ENCODE results near the gene TBCD.

TBCD gene

DNA sequence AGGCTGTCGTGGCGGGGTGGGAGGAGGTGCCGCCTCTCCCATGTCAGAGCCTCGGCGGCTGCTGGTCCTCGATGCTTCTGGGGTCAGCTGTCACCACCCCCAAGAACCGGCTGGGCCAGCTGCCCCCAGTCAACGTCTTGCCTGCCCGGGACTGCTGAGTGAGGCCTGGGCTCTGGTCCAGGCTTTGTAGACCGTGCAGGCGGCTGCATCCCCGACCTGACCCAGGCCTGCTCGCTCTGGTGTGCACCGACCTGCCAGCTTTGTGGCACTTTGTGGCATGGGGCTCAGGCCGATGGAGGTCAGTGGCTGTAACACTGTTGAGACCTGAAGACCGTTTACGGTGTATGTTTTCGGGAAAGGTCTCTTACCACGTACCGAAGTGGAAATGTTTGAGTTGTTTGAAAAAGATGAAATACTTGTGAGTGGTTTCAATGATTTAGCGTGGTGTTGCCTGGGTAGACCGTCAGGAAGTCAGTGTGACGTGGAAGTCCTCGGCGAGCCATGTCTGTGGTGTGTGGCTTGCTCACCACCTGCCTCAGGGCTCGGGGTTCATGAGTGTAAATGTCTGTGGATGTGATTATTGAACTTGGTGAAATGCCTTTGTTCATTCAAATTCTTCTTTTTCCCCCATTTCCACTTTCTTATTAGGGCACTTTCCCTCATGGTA is 141.2 kb downstream of the TBCD start:
- Histone ChIP-seq H3K27ac (ENCODE audit: low read length) (no peak overlapping the region), H3K4me3 (ENCODE audit: low read length) (no peak overlapping the region), H3K79me2 (ENCODE audit: low read length) (no peaks in the 10 kb centered on the region), H3K4me2 (ENCODE audit: low read length) (no peak overlapping the region), H4K20me1 (ENCODE audit: insufficient read depth, low read length) (0 out of 2 replicates have a peak, but pooled peaks cover 2% of the 10 kb centered on the region), H3K36me3 (replicated peaks; ENCODE audit: low read depth, low read length) (no peaks in the 10 kb centered on the region), H3K4me1 (ENCODE audit: low read length) (no peaks in the 10 kb centered on the region), H3K27me3 (ENCODE audit: low read depth, low read length) (no peaks in the 10 kb centered on the region), H3K9ac (ENCODE audit: low read length) (no peak overlapping the region), H3K9me3 (ENCODE audit: insufficient read depth, low read length) (no peaks in the 10 kb centered on the region), H2AFZ (ENCODE audit: low read depth, low read length) (no peak overlapping the region)
- TF ChIP-seq EZH2phosphoT487 (IDR thresholded peaks at IDR 0.05; ENCODE audit: low read depth): no peak
- TF ChIP-seq, protein P1, sequence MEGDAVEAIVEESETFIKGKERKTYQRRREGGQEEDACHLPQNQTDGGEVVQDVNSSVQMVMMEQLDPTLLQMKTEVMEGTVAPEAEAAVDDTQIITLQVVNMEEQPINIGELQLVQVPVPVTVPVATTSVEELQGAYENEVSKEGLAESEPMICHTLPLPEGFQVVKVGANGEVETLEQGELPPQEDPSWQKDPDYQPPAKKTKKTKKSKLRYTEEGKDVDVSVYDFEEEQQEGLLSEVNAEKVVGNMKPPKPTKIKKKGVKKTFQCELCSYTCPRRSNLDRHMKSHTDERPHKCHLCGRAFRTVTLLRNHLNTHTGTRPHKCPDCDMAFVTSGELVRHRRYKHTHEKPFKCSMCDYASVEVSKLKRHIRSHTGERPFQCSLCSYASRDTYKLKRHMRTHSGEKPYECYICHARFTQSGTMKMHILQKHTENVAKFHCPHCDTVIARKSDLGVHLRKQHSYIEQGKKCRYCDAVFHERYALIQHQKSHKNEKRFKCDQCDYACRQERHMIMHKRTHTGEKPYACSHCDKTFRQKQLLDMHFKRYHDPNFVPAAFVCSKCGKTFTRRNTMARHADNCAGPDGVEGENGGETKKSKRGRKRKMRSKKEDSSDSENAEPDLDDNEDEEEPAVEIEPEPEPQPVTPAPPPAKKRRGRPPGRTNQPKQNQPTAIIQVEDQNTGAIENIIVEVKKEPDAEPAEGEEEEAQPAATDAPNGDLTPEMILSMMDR (IDR thresholded peaks at IDR 0.05; ENCODE audit: low read depth, low read length): no peak

DNA sequence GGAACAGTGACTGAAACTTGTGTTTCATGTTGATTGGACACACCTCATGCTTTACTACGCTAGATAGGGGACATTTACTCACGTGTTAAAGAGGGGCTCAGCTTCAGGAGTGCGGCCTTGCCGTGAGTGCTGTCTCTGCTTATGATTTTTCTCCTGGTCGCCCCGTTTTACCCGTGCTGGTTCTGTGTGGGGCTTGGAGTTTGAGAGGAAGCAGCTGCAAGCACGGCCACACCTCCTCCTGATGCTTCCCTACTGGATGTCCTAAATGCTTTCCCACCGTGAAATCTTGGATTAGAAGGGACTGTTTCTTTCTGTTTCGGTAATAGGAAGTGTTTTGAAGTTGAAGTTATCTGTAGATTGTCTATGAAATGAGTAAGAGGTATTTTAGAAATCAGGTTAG is 141.9 kb downstream of the TBCD start:
- Histone ChIP-seq H3K9ac (ENCODE audit: low read length) (no peak overlapping the region), H3K4me3 (ENCODE audit: low read length) (no peak overlapping the region), H3K9me3 (ENCODE audit: insufficient read depth, low read length) (no peaks in the 10 kb centered on the region), H4K20me1 (ENCODE audit: insufficient read depth, low read length) (peaks cover 2% of the 10 kb centered on the region; the same call in 1 of the 2 replicates), H3K27ac (ENCODE audit: low read length) (no peak overlapping the region), H3K4me1 (ENCODE audit: low read length) (no peaks in the 10 kb centered on the region), H3K27me3 (ENCODE audit: low read depth, low read length) (no peaks in the 10 kb centered on the region), H2AFZ (ENCODE audit: low read depth, low read length) (no peak overlapping the region), H3K36me3 (replicated peaks; ENCODE audit: low read depth, low read length) (no peaks in the 10 kb centered on the region), H3K4me2 (ENCODE audit: low read length) (no peak overlapping the region), H3K79me2 (ENCODE audit: low read length) (no peaks in the 10 kb centered on the region)
- TF ChIP-seq, protein P1 (IDR thresholded peaks at IDR 0.05; ENCODE audit: low read depth, low read length): no peak
- no peak for TF ChIP-seq EZH2phosphoT487 (IDR thresholded peaks at IDR 0.05; ENCODE audit: low read depth)

GRCh38 chr17:82894389-82894788 is 142.5 kb downstream of the TBCD start:
- Histone ChIP-seq H3K27ac (ENCODE audit: low read length) (no peak overlapping the region), H3K79me2 (ENCODE audit: low read length) (no peaks in the 10 kb centered on the region), H3K9me3 (ENCODE audit: insufficient read depth, low read length) (no peaks in the 10 kb centered on the region), H3K4me3 (ENCODE audit: low read length) (no peak overlapping the region), H3K4me1 (ENCODE audit: low read length) (no peaks in the 10 kb centered on the region), H2AFZ (ENCODE audit: low read depth, low read length) (no peak overlapping the region), H3K27me3 (ENCODE audit: low read depth, low read length) (no peaks in the 10 kb centered on the region), H4K20me1 (ENCODE audit: insufficient read depth, low read length) (peaks cover 2% of the 10 kb centered on the region; the same call in 1 of the 2 replicates), H3K36me3 (replicated peaks; ENCODE audit: low read depth, low read length) (no peaks in the 10 kb centered on the region), H3K4me2 (ENCODE audit: low read length) (no peak overlapping the region), H3K9ac (ENCODE audit: low read length) (no peak overlapping the region)
- TF ChIP-seq, protein P1 (IDR thresholded peaks at IDR 0.05; ENCODE audit: low read depth, low read length): no peak
- no peak for TF ChIP-seq EZH2phosphoT487 (IDR thresholded peaks at IDR 0.05; ENCODE audit: low read depth)

GRCh38 chr17:82895087-82895486 is 143.2 kb downstream of the TBCD start:
- Histone ChIP-seq H3K79me2 (ENCODE audit: low read length) (no peaks in the 10 kb centered on the region), H3K4me2 (ENCODE audit: low read length) (no peak overlapping the region), H3K9ac (ENCODE audit: low read length) (no peak overlapping the region), H3K9me3 (ENCODE audit: insufficient read depth, low read length) (no peaks in the 10 kb centered on the region), H3K36me3 (replicated peaks; ENCODE audit: low read depth, low read length) (no peaks in the 10 kb centered on the region), H3K27ac (ENCODE audit: low read length) (no peak overlapping the region), H3K27me3 (ENCODE audit: low read depth, low read length) (no peaks in the 10 kb centered on the region), H3K4me1 (ENCODE audit: low read length) (no peaks in the 10 kb centered on the region), H2AFZ (ENCODE audit: low read depth, low read length) (no peak overlapping the region), H3K4me3 (ENCODE audit: low read length) (no peak overlapping the region), H4K20me1 (ENCODE audit: insufficient read depth, low read length) (peaks cover 2% of the 10 kb centered on the region; the same call in 1 of the 2 replicates)
- TF ChIP-seq, protein P1 (IDR thresholded peaks at IDR 0.05; ENCODE audit: low read depth, low read length): no peak
- no peak for TF ChIP-seq EZH2phosphoT487 (IDR thresholded peaks at IDR 0.05; ENCODE audit: low read depth)

Measured in OCI-LY3 (cell line).